Ascending aorta (tissue), 2 donors: ENCODE measurements around the gene AQR. TPM values are rescaled to one million over a fixed set of nuclear protein-coding genes. Genes with fewer than 3 reads are reported as not detected.

ENCODE experiments used
- DNase-seq, 2 donors: peaks; one replicate each; pipeline ENCODE4 v3.0.0-alpha.2; 2019; ENCODE audit warnings: low spot score in 2 of 2
- H3K27ac ChIP-seq, 2 donors: fragments of 200-600 bp; sonication (generic); one replicate each; pipeline ENCODE4 v1.5.1; 2016 to 2017; ENCODE audit warnings: mild to moderate bottlenecking in 1 of 2
- H3K27me3 ChIP-seq: fragments of 200-600 bp; sonication (generic); one replicate; pipeline ENCODE4 v1.5.1; 2017
- H3K36me3 ChIP-seq, 2 donors: fragments of 200-600 bp; sonication (generic); one replicate each; pipeline ENCODE4 v1.5.1; 2016
- H3K4me1 ChIP-seq, 2 donors: fragments of 200-600 bp; sonication (generic); one replicate each; pipeline ENCODE4 v1.5.1; 2016 to 2017; ENCODE audit warnings: mild to moderate bottlenecking in 1 of 2
- H3K4me3 ChIP-seq, 2 donors: fragments of 200-600 bp; sonication (generic); one replicate each; pipeline ENCODE4 v1.5.1; 2016 to 2017; ENCODE audit warnings: mild to moderate bottlenecking in 1 of 2
- H3K9me3 ChIP-seq, 2 donors: fragments of 200-600 bp; sonication (generic); one replicate each; pipeline ENCODE4 v1.5.1; 2016
- intact Hi-C: fragments of 100-400 bp; cut with DNase I; formaldehyde crosslinking; loops from one replicate; pipeline ENCODE4 v1.15.1; 2023
- total RNA-seq: library from RNA; depleted of rRNA; stranded (reverse); fragments of >200 nt; gene quantifications from one replicate; pipeline ENCODE4 v1.1.0, GENCODE V29; 2016
- TF ChIP-seq, protein P1 (sequence below), 3 experiments: fragments of 200-600 bp in 2 of 3; fragments of 450-650 bp in 1 of 3; sonication (generic) in 2 of 3; IDR thresholded peaks; one replicate each; pipeline ENCODE4 v1.5.1; 2016 to 2019; ENCODE audit warnings: antibody characterized with exemption in 3 of 3, mild to moderate bottlenecking in 1 of 3, moderate library complexity in 1 of 3

The AQR gene
- total RNA-seq, 1 donor from 2014 or later: 17.5 TPM

GRCh38 chr15:35003928-35004327, 34.4 kb upstream of the AQR start:
- no peaks in the 10 kb centered on the region for H3K27me3 ChIP-seq
- H3K4me1 ChIP-seq: no peaks in the 10 kb centered on the region
- TF ChIP-seq, protein P1, sequence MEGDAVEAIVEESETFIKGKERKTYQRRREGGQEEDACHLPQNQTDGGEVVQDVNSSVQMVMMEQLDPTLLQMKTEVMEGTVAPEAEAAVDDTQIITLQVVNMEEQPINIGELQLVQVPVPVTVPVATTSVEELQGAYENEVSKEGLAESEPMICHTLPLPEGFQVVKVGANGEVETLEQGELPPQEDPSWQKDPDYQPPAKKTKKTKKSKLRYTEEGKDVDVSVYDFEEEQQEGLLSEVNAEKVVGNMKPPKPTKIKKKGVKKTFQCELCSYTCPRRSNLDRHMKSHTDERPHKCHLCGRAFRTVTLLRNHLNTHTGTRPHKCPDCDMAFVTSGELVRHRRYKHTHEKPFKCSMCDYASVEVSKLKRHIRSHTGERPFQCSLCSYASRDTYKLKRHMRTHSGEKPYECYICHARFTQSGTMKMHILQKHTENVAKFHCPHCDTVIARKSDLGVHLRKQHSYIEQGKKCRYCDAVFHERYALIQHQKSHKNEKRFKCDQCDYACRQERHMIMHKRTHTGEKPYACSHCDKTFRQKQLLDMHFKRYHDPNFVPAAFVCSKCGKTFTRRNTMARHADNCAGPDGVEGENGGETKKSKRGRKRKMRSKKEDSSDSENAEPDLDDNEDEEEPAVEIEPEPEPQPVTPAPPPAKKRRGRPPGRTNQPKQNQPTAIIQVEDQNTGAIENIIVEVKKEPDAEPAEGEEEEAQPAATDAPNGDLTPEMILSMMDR (IDR thresholded peaks at IDR 0.05): no peak
- H3K36me3 ChIP-seq: no peaks in the 10 kb centered on the region
- H3K27ac ChIP-seq: no peak overlapping the region
- H3K4me3 ChIP-seq: no peak overlapping the region
- no peak for DNase-seq
- intact Hi-C loops: no loop called here
- no peaks in the 10 kb centered on the region for H3K9me3 ChIP-seq

DNA sequence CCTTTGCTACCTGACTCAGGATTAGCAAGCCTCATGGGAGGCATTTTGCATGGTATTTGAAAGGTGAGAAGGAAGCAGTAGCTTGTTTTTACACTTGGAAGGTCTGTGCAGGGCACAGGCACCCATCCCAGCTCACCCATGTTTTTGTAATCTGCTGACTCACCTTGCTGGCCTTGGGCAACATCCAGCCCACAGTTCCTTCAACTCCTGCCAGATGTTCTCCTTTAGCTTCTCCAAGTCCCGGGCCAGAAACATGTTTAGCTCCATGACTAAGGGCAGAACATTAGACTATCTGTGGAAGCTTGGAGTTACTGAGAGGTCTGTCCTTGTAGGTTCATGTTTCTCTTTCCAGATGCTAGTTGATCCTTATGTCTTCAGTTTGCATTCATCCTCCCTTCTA, 31.0 kb upstream of the AQR start:
- Histone ChIP-seq H3K36me3 (no peaks in the 10 kb centered on the region), H3K27me3 (no peaks in the 10 kb centered on the region), H3K9me3 (no peaks in the 10 kb centered on the region), H3K4me1 (no peaks in the 10 kb centered on the region), H3K4me3 (no peak overlapping the region), H3K27ac (no peak overlapping the region)
- DNase-seq: no peak
- TF ChIP-seq, protein P1 (IDR thresholded peaks at IDR 0.05): no peak
- intact Hi-C loops: no loop called here

DNA sequence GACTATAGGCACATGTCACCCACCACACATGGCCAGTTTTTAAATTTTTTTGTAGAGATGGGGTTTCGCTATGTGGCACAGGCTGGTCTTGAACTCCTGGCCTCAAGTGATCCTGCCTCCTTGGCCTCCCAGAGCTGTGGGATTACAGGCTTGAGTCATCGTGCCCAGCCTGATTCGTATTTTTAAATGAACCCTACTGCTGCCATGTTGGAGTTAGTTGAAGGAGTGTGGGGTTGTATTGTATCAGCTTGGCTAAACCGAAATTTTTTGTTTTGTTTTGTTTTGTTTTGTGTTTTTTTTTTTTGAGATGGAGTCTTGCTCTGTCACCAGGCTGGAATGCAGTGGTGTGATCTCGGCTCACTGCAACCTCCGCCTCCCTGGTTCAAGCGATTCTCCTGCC, 30.4 kb upstream of the AQR start:
- intact Hi-C loops: no loop called here
- H3K27ac ChIP-seq: no peak overlapping the region
- no peaks in the 10 kb centered on the region for H3K9me3 ChIP-seq
- H3K27me3 ChIP-seq: no peaks in the 10 kb centered on the region
- no peaks in the 10 kb centered on the region for H3K36me3 ChIP-seq
- H3K4me1 ChIP-seq: no peaks in the 10 kb centered on the region
- H3K4me3 ChIP-seq: no peak overlapping the region
- TF ChIP-seq, protein P1 (IDR thresholded peaks at IDR 0.05): no peak
- DNase-seq: no peak

GRCh38 chr15:34994925-34995324, 25.4 kb upstream of the AQR start:
- intact Hi-C loops: no loop called here
- Histone ChIP-seq H3K27me3 (no peaks in the 10 kb centered on the region), H3K4me1 (no peaks in the 10 kb centered on the region), H3K9me3 (no peaks in the 10 kb centered on the region), H3K27ac (no peak overlapping the region), H3K36me3 (no peaks in the 10 kb centered on the region), H3K4me3 (no peak overlapping the region)
- TF ChIP-seq, protein P1 (IDR thresholded peaks at IDR 0.05): no peak
- no peak for DNase-seq

DNA sequence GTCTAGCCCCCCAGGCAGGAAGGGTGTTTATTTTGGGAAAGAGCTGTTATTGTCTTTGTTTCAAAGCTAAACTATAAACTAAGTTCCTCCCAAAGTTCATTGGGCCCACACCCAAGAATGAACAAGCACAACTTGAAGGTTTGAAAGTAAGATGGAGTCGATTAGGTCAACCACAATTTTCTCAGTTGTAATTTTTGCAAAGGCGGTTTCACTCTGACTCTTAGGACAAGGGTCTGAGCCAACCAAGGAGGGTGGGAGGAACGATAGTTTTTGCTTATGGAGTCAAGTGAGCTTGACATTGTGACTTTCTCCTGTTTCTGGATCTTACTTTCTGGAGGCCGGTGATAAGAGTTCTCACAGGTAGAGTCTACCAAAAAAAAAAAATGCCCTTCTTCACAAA, 24.3 kb upstream of the AQR start:
- Histone ChIP-seq H3K4me3 (no peak overlapping the region), H3K27ac (no peak overlapping the region), H3K36me3 (no peaks in the 10 kb centered on the region), H3K4me1 (peaks cover 0 to 5% of the 10 kb centered on the region in 2 donors), H3K9me3 (no peaks in the 10 kb centered on the region), H3K27me3 (no peaks in the 10 kb centered on the region)
- TF ChIP-seq, protein P1 (IDR thresholded peaks at IDR 0.05): no peak
- DNase-seq: no peak
- intact Hi-C loops: no loop called here

DNA sequence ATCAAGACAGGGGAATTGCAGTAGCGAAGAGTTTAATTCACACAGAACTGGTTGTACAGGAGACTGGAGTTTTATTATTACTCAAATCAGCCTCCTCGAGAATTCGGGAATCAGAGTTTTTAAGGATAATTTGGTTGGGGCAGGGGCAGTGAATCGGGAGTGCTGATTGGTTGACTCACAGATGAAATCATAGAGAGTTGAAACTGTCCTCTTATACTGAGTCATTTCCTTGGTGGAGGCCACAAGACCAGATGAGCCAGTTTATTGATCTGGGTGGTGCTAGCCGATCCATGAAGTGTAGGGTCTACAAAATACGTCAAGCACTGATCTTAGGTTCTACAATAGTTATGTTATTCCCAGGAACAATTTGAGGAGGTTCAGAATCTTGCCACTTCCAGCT, 23.9 kb upstream of the AQR start:
- Histone ChIP-seq H3K27me3 (no peaks in the 10 kb centered on the region), H3K27ac (no peak overlapping the region), H3K9me3 (no peaks in the 10 kb centered on the region), H3K4me1 (peaks cover 0 to 5% of the 10 kb centered on the region in 2 donors), H3K4me3 (no peak overlapping the region), H3K36me3 (no peaks in the 10 kb centered on the region)
- intact Hi-C loops: no loop called here
- no peak for DNase-seq
- TF ChIP-seq, protein P1 (IDR thresholded peaks at IDR 0.05): no peak
